ENCODE data around the gene USP3.

- no peak for TF ChIP-seq CTCF (IDR thresholded peaks at IDR 0.05)
- no peak for TF ChIP-seq POLR2AphosphoS5 (IDR thresholded peaks at IDR 0.05)
Observed at GRCh38 chr15:63628123-63628822, 123.9 kb downstream of the USP3 start.
